ENCODE results near the gene SH2D5. TPM values are rescaled to one million over a fixed set of nuclear protein-coding genes. Genes with fewer than 3 reads are reported as not detected.
"Not testable (repeated sequence)": the region's sequence is repeated elsewhere in the genome, so short reads cannot be mapped to it uniquely, and the experiment has no call there.

Gene SH2D5
- total and polyA plus RNA-seq, 2 experiments from 2014 or later = 0.53 to 1.1 TPM

DNA sequence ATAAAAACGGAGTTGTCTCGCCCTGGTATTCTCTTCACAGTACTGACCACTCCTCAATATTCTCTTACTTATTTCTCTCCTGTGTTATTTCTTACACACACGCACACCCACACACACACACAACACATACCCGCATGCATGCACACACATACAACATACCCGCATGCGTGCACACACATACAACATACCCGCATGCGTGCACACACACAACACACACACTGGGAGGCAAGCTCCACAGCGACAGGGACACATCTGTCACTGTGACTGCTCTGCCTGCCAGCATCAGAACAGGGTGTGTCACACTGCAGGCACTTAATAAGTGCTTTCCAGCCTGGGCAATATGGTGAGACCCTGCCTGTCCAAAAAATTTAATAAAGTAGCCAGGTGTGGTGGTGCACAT is 50.5 kb downstream of the SH2D5 start:
- Histone ChIP-seq H3K27me3 (no peaks in the 10 kb centered on the region), H3K36me3 (replicated peaks; ENCODE audit: insufficient read depth, low read depth) (no peaks in the 10 kb centered on the region), H3K4me1 (ENCODE audit: insufficient read depth) (no peaks in the 10 kb centered on the region), H3K9me3 (ENCODE audit: low read depth) (no peaks in the 10 kb centered on the region), H3K79me2 (no peaks in the 10 kb centered on the region), H3K27ac (no peak overlapping the region), H3K9me2 (replicated peaks; ENCODE audit: insufficient read depth) (no peaks in the 10 kb centered on the region), H2AFZ (no peak overlapping the region), H3K4me3 (no peak overlapping the region), H3K4me2 (no peak overlapping the region), H4K20me1 (ENCODE audit: insufficient read depth, poor library complexity, severe bottlenecking) (no peaks in the 10 kb centered on the region)
- no peak for DNase-seq (ENCODE audit: low spot score)
- 95% methylated on average over 9 of the region's 9 CpGs for WGBS (ENCODE audit: low lambda C conversion rate, missing lambda C conversion rate)
- TF ChIP-seq EZH2 (IDR thresholded peaks at IDR 0.05; ENCODE audit: borderline replicate concordance) (no peak), EZH2phosphoT487 (IDR thresholded peaks at IDR 0.05; ENCODE audit: low read depth, severe bottlenecking, unreplicated experiment) (no peak)
- TF ChIP-seq, protein P1, sequence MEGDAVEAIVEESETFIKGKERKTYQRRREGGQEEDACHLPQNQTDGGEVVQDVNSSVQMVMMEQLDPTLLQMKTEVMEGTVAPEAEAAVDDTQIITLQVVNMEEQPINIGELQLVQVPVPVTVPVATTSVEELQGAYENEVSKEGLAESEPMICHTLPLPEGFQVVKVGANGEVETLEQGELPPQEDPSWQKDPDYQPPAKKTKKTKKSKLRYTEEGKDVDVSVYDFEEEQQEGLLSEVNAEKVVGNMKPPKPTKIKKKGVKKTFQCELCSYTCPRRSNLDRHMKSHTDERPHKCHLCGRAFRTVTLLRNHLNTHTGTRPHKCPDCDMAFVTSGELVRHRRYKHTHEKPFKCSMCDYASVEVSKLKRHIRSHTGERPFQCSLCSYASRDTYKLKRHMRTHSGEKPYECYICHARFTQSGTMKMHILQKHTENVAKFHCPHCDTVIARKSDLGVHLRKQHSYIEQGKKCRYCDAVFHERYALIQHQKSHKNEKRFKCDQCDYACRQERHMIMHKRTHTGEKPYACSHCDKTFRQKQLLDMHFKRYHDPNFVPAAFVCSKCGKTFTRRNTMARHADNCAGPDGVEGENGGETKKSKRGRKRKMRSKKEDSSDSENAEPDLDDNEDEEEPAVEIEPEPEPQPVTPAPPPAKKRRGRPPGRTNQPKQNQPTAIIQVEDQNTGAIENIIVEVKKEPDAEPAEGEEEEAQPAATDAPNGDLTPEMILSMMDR (IDR thresholded peaks at IDR 0.05; ENCODE audit: poor library complexity) = no peak

DNA sequence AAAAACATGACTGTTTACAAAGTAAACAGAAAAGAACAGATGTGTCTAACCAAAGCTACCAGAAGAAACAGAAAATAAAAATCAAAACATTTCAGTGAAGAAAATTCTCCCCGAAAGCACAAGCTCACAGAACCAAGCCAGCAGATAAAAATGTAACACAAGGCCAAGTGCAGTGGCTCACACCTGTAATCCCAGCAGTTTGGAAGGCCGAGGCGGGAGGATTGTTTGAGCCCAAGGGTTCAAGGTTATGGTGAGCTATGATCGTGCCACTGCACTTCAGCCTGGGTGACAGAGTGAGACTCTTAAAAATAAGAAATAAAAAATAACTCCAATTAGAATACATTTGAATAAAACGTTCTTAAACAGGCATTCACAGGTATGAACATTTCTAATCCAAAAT is 52.2 kb downstream of the SH2D5 start:
- H3K4me3 ChIP-seq = no peak overlapping the region
- WGBS (ENCODE audit: low lambda C conversion rate, missing lambda C conversion rate) = 81% methylated on average over 5 of the region's 5 CpGs
- H3K4me1 ChIP-seq (ENCODE audit: insufficient read depth) = no peaks in the 10 kb centered on the region
- no peaks in the 10 kb centered on the region for H3K79me2 ChIP-seq
- H4K20me1 ChIP-seq (ENCODE audit: insufficient read depth, poor library complexity, severe bottlenecking) = no peaks in the 10 kb centered on the region
- no peak for DNase-seq (ENCODE audit: low spot score)
- no peak overlapping the region for H3K27ac ChIP-seq
- TF ChIP-seq, protein P1 (IDR thresholded peaks at IDR 0.05; ENCODE audit: poor library complexity) = no peak
- no peak for TF ChIP-seq EZH2 (IDR thresholded peaks at IDR 0.05; ENCODE audit: borderline replicate concordance)
- TF ChIP-seq EZH2phosphoT487 (IDR thresholded peaks at IDR 0.05; ENCODE audit: low read depth, severe bottlenecking, unreplicated experiment) = no peak
- no peaks in the 10 kb centered on the region for H3K9me2 ChIP-seq (replicated peaks; ENCODE audit: insufficient read depth)
- H3K27me3 ChIP-seq = no peaks in the 10 kb centered on the region
- H3K36me3 ChIP-seq (replicated peaks; ENCODE audit: insufficient read depth, low read depth) = no peaks in the 10 kb centered on the region
- H3K9me3 ChIP-seq (ENCODE audit: low read depth) = no peaks in the 10 kb centered on the region
- no peak overlapping the region for H3K4me2 ChIP-seq
- no peak overlapping the region for H2AFZ ChIP-seq

DNA sequence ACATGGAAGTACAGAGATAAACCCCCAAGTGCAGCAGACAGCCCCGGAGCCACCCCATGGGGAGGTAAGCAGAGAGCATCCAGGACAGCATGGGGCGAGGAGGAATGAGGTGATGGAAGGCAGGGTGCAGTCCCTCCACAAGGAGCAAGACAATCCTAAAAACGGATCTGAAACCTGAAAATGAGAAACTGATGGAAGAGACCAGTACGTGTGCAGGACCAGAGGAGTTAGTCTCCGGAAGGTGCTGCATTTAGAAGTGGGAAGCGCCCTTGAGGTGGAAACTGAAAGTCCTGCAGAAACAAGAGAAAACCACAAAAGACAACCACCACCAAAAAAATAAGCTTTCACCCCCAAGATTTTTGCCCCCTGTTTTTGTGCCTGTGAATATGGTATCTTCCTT is 53.9 kb downstream of the SH2D5 start:
- H2AFZ ChIP-seq = no peak overlapping the region
- H3K4me1 ChIP-seq (ENCODE audit: insufficient read depth) = no peaks in the 10 kb centered on the region
- H3K9me3 ChIP-seq (ENCODE audit: low read depth) = no peaks in the 10 kb centered on the region
- H3K27ac ChIP-seq = no peak overlapping the region
- no peak overlapping the region for H3K4me2 ChIP-seq
- no peak overlapping the region for H3K4me3 ChIP-seq
- TF ChIP-seq EZH2 (IDR thresholded peaks at IDR 0.05; ENCODE audit: borderline replicate concordance) (no peak), EZH2phosphoT487 (IDR thresholded peaks at IDR 0.05; ENCODE audit: low read depth, severe bottlenecking, unreplicated experiment) (no peak)
- TF ChIP-seq, protein P1 (IDR thresholded peaks at IDR 0.05; ENCODE audit: poor library complexity) = no peak
- H3K27me3 ChIP-seq = no peaks in the 10 kb centered on the region
- H3K9me2 ChIP-seq (replicated peaks; ENCODE audit: insufficient read depth) = no peaks in the 10 kb centered on the region
- WGBS (ENCODE audit: low lambda C conversion rate, missing lambda C conversion rate) = 87% methylated on average over 6 of the region's 6 CpGs
- H3K36me3 ChIP-seq (replicated peaks; ENCODE audit: insufficient read depth, low read depth) = no peaks in the 10 kb centered on the region
- no peak for DNase-seq (ENCODE audit: low spot score)
- no peaks in the 10 kb centered on the region for H4K20me1 ChIP-seq (ENCODE audit: insufficient read depth, poor library complexity, severe bottlenecking)
- no peaks in the 10 kb centered on the region for H3K79me2 ChIP-seq

DNA sequence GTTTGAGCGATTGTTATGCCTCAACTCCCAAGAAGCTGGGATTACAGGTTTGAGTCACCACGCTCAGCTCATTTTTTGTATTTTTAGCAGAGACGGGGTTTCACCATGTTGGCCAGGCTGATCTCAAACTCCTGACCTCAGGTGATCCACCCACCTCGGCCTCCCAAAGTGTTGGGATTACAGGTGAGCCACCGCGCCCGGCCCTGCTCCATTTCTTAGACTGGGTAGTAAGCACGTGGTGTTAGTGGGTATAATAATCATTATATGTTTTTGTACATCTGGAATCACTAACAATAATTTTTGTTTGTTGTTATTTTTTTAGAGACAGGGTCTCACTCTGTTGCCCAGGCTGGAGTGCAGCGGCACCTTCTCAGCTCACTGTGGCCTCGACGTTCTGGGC is 58.9 kb downstream of the SH2D5 start:
- 92% methylated on average over 11 of the region's 11 CpGs for WGBS (ENCODE audit: low lambda C conversion rate, missing lambda C conversion rate)
- H2AFZ ChIP-seq; H3K36me3 ChIP-seq (replicated peaks; ENCODE audit: insufficient read depth, low read depth); H3K4me1 ChIP-seq (ENCODE audit: insufficient read depth); H3K9me2 ChIP-seq (replicated peaks; ENCODE audit: insufficient read depth); H3K4me3 ChIP-seq; H3K27ac ChIP-seq; H3K79me2 ChIP-seq; H3K9me3 ChIP-seq (ENCODE audit: low read depth); H3K4me2 ChIP-seq; DNase-seq (ENCODE audit: low spot score); H4K20me1 ChIP-seq (ENCODE audit: insufficient read depth, poor library complexity, severe bottlenecking); H3K27me3 ChIP-seq: not testable (repeated sequence)

Data from hepatocyte (in vitro differentiated cells).